ENCODE measurements around the gene TLDC2.
"Not testable (repeated sequence)": the region's sequence is repeated elsewhere in the genome, so short reads cannot be mapped to it uniquely, and the experiment has no call there.

Gene TLDC2

GRCh38 chr20:36865861-36866149, 10.1 kb upstream of the TLDC2 start:
- POLR2A ChIA-PET = no interaction called here
- TF ChIP-seq CTCF (IDR thresholded peaks at IDR 0.05; ENCODE audit: control extremely low read depth, extremely low read depth, low read depth, missing control alignments) = no peak
- CTCF ChIA-PET = interaction anchor here (1.3 to 1.9 kb wide), 3 partner anchors 18 to 111 kb away, joined by 4 to 7 read pairs (median 5); no protein-coding TSS in a partner anchor
- DNase-seq (ENCODE audit: extremely low spot score) = no peak

DNA sequence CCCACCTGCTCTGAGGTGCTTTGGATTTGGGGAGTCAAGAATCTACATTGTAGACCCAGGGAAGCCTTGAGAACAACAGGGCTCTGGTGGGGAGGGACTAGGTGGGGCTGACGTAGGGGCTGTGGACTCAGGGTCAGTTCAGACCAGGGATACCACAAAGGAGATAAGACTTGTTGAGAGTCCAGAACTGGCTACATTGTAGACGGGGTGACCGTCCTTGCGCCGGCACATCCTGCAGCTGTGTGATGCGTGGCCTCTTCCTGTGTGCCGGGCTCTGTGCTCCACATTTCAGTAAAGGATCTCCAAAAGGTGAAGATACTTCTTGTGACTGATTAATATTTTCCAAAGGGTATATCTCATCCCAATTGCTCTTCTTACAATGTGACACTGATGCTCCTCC, 9.8 kb upstream of the TLDC2 start:
- POLR2A ChIA-PET = no interaction called here
- CTCF ChIA-PET = interaction anchor here (0.9 to 1.6 kb wide), 6 partner anchors 10 to 253 kb away, joined by 3 to 7 read pairs (median 4); no protein-coding TSS in a partner anchor
- no peak for TF ChIP-seq CTCF (IDR thresholded peaks at IDR 0.05; ENCODE audit: control extremely low read depth, extremely low read depth, low read depth, missing control alignments)

GRCh38 chr20:36866681-36867495, 9.1 kb upstream of the TLDC2 start:
- POLR2A ChIA-PET = no interaction called here
- CTCF ChIA-PET = interaction anchor here (0.7 to 1.8 kb wide), 10 partner anchors 11 to 254 kb away, joined by 3 to 7 read pairs (median 3); no protein-coding TSS in a partner anchor
- no peak for TF ChIP-seq CTCF (IDR thresholded peaks at IDR 0.05; ENCODE audit: control extremely low read depth, extremely low read depth, low read depth, missing control alignments)
- DNase-seq (ENCODE audit: extremely low spot score) = no peak

More for the DNA sequence above, 9.8 kb upstream of the TLDC2 start:
- no peak for DNase-seq (ENCODE audit: extremely low spot score)

DNA sequence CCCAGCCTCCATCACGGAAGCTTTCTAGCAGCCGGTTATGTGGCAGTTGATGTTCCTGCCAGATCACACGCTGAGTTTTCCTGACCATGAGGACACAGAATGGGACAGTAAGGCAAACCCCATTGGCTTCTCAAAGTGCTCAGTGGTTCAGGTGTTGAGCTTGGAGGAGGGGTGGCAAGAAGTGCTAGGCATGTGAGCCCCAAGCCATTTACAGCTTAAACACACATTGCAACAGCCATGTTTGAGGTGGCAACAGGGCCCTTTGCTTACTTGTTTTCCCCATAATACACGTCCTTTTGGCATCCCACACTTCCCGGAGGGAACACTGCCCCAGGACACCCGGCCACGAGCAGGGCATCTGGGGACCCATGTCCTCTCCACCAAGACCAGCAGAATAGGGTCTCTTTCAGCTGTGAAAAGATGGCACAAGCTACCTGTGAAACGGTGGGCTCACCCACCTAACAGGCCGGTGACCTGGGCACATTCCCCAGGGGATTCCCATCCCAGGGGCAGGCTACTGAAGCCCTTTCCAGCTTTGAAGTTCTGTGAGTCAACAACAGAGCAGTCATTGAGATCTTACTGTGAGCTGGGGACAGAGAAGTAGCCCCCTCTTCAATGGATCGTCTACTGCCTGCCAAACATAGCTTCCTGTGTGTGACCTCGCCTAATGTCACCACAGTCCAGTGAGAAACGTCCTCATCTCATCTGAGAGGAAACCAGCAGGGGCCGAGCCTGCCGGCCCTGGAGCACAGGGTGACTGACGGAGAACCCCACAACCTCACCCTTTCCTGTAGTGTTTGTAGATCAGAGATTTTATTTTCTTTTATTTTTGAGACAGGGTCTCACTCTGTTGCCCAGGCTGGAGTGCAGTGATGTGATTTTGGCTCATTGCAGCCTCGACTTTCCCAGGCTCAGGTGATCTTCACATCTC, 4.0 kb upstream of the TLDC2 start:
- no peak for TF ChIP-seq CTCF (IDR thresholded peaks at IDR 0.05; ENCODE audit: control extremely low read depth, extremely low read depth, low read depth, missing control alignments)
- ChIA-PET CTCF (interaction anchor here (1.0 to 6.6 kb wide), 6 partner anchors 9 to 259 kb away, joined by 5 to 31 read pairs (median 10); a partner anchor contains a TSS), POLR2A (no interaction called here)
- DNase-seq (ENCODE audit: extremely low spot score) = no peak

- TF ChIP-seq CTCF (IDR thresholded peaks at IDR 0.05; ENCODE audit: control extremely low read depth, extremely low read depth, low read depth, missing control alignments) = no peak
- no peak for DNase-seq (ENCODE audit: extremely low spot score)
- ChIA-PET CTCF (interaction anchor here (1.4 to 6.6 kb wide), 6 partner anchors 10 to 261 kb away, joined by 3 to 31 read pairs (median 10); no protein-coding TSS in a partner anchor), POLR2A (no interaction called here)
Measured at GRCh38 chr20:36872852-36873251, 3.1 kb upstream of the TLDC2 start.

- CTCF ChIA-PET = interaction anchor here (1.0 to 6.6 kb wide), 10 partner anchors 9 to 262 kb away, joined by 3 to 31 read pairs (median 6); a partner anchor contains a TSS
- no peak for TF ChIP-seq CTCF (IDR thresholded peaks at IDR 0.05; ENCODE audit: control extremely low read depth, extremely low read depth, low read depth, missing control alignments)
- no peak for DNase-seq (ENCODE audit: extremely low spot score)
- POLR2A ChIA-PET = no interaction called here
Measured at GRCh38 chr20:36873498-36874189, 2.3 kb upstream of the TLDC2 start.

GRCh38 chr20:36875093-36875492, 845 bp upstream of the TLDC2 start:
- ChIA-PET CTCF (interaction anchor here (0.7 to 6.6 kb wide), 5 partner anchors 11 to 263 kb away, joined by 3 to 29 read pairs (median 4); no protein-coding TSS in a partner anchor), POLR2A (interaction anchor here (0.6 kb wide), 1 partner anchor 9 kb away, joined by 4 read pairs; no protein-coding TSS in a partner anchor)
- not testable (repeated sequence) for DNase-seq (ENCODE audit: extremely low spot score)

Data from GM10248 (cell line).